Measurements from ENCODE around the gene BIK.

Gene BIK, protein sequence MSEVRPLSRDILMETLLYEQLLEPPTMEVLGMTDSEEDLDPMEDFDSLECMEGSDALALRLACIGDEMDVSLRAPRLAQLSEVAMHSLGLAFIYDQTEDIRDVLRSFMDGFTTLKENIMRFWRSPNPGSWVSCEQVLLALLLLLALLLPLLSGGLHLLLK

DNA sequence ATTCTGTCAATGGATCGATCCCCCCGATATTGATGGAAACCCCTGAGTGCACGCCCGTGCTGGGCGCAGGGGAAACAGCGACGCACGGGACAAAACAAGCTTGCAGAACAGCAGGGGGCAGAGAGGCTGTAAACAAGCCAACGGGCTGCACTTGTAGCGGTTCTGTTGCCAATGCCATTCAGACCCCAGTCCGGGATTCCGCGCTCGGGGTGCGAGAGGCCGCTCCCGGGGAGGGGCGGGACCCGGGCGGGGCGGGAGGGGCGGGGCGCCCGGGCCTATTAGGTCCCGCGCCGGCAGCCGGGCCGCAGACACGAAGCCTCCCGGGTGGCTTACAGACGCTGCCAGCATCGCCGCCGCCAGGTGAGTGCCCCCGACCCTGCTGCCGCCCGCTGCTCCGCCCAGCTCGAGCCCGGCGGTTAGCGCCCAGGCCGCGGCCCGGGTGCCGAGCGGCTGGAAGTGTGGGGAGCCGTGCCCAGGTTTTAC is at the start of gene BIK:
Gene BIK, plus strand, starts transcription at position 307 of the 483 bp plus-strand sequence. CDS start 13,273 bp downstream, outside the sequence.
- H3K4me1 Mint-ChIP-seq, result peaks cover 10% of the 10 kb centered on the region
- H3K27ac Mint-ChIP-seq, result no peak within 1 kb of the TSS
- H3K27me3 Mint-ChIP-seq, result no peaks in the 10 kb centered on the region
- H3K9me3 Mint-ChIP-seq, result no peaks in the 10 kb centered on the region
- DNase-seq (peak; percentile 39 to 41), ATAC-seq (peak; percentile 72)
- H3K4me3 Mint-ChIP-seq, result peak within 1 kb of the TSS; percentile 81 to 84

DNA sequence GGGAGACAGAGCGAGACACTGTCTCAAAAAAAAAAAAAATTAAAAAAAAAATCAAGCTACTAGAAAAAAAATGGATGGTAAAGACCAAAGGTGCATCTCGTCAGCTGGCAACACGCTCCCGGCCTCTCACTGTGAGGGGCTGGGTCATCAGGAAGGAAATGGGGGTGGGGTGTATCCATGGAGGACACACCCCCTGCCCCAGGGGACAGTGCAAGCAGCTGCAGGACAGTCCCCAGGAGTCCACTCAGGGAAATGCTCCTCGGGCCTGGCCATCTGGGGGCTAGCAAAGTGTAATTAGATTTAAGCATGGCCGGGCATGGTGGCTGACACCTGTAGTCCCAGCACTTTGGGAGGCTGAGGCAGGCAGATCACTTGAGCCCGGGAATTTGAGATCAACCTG is 44.4 kb upstream of the BIK start:
- no peaks in the 10 kb centered on the region for H3K4me1 Mint-ChIP-seq
- H3K27ac Mint-ChIP-seq, result no peak overlapping the region
- no peak for DNase-seq
- H3K27me3 Mint-ChIP-seq, result no peaks in the 10 kb centered on the region
- no peak overlapping the region for H3K4me3 Mint-ChIP-seq
- no peaks in the 10 kb centered on the region for H3K9me3 Mint-ChIP-seq
- ATAC-seq, result no peak

DNA sequence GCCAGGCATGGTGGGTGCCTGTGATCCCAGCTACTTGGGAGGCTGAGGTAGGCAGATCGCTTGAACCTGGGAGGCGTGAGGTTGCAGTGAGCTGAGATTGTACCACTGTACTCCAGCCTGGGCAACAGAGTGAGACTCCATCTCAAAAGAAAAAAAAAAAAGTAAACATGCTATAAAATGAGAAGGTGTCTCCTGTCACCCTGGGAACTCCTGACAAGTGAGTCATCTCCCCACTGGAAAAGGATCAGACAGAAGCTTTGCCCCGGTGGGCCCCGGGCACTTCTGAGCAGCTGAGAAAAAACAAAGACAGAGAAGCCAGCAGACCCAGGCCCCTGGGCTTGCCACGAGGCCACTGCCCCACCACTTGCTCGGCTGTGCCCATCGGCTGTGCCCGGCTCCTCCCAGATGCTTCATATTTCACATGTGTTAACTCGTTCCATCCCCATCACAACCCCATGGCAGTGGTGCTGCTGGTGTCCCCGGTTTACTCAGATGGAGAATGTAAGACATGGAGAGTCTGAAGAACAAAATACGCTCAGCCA is 43.6 kb upstream of the BIK start:
- ATAC-seq (no peak), DNase-seq (no peak)
- Mint-ChIP-seq H3K4me1 (no peaks in the 10 kb centered on the region), H3K9me3 (no peaks in the 10 kb centered on the region), H3K27me3 (no peaks in the 10 kb centered on the region), H3K4me3 (no peak overlapping the region), H3K27ac (no peak overlapping the region)

DNA sequence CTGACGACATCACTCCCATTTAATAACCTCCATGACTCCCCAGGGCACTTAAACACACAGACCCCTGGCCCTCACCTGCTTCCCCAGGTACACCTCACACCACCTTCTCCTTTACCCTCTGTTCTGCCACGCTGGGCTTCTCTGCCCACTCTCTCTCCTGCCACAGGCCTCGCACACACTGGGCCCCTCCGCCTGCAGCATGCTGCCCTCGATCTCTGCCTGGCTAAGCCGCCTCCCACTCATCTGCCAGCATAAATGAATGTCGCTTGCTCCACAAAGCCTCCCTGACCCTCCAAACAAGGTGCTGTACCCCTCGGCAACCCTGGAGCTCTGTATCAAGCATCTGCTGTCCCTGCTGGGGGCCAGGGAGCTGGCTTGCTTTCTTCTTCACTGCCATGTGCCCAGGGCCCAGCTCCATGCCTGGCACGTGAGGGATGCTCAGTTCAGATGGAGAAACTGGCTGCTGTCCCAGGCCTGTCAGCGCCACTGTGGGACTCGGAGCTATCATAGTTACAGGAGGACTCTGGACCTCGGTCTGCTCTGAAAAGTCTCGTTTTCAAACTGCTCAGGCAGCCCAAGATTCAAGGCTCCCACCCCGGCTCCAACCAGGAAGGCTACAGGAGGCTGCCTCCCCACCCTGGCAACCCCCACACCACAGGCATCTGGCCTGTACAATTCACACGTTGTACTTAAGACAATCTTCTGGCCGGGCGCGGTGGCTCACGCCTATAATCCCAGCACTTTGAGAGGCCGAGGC is 33.3 kb upstream of the BIK start:
- no peak for ATAC-seq
- no peak overlapping the region for H3K27ac Mint-ChIP-seq

DNA sequence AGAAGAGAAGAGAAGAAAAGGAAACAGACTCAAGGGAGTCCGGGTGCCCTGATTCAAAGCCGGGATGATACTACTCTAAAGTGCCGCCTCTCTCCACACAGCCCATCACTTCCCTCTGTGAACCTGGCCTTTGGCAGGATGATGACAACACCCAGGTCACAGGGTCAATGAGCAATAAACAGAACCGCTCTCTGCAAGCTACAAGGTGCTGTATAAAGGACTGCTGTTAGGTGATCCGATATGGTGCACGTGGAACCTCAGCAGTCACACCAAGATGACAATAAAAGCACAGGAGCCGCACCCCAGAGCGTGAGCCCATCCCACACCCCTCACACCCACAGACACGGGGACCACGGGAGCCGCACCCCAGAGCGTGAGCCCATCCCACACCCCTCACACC is 32.0 kb upstream of the BIK start:
- Mint-ChIP-seq H3K4me1 (peaks cover 7% of the 10 kb centered on the region), H3K27ac (no peak overlapping the region), H3K4me3 (no peak overlapping the region), H3K9me3 (no peaks in the 10 kb centered on the region), H3K27me3 (no peaks in the 10 kb centered on the region)
- no peak for DNase-seq
- no peak for ATAC-seq

More for the DNA sequence above, 33.3 kb upstream of the BIK start:
- DNase-seq, result no peak
- Mint-ChIP-seq H3K27me3 (no peaks in the 10 kb centered on the region), H3K9me3 (no peaks in the 10 kb centered on the region), H3K4me1 (peaks cover 7% of the 10 kb centered on the region), H3K4me3 (no peak overlapping the region)

DNA sequence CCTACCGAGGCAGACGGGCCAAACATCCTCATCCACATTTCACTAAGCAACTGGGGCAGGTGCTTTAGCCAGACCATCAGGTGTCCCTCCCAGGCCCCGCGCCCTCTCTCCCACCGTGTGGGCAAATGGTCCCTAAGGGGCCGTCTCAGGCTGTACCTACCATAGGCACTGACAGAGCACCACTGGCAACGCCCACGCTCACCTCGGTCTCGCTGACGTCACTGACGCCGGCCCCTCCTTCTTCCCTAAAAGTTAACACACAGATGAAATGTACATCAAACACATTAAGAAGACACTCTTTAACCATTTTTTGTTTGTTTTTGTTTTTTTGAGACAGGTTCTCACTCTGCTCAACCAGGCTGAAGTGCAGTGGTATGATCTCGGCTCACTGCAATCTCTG is 30.8 kb upstream of the BIK start:
- no peaks in the 10 kb centered on the region for H3K9me3 Mint-ChIP-seq
- H3K27me3 Mint-ChIP-seq, result no peaks in the 10 kb centered on the region
- DNase-seq (no peak), ATAC-seq (no peak)
- H3K27ac Mint-ChIP-seq, result no peak overlapping the region
- H3K4me3 Mint-ChIP-seq, result no peak overlapping the region
- H3K4me1 Mint-ChIP-seq, result peaks cover 7% of the 10 kb centered on the region

DNA sequence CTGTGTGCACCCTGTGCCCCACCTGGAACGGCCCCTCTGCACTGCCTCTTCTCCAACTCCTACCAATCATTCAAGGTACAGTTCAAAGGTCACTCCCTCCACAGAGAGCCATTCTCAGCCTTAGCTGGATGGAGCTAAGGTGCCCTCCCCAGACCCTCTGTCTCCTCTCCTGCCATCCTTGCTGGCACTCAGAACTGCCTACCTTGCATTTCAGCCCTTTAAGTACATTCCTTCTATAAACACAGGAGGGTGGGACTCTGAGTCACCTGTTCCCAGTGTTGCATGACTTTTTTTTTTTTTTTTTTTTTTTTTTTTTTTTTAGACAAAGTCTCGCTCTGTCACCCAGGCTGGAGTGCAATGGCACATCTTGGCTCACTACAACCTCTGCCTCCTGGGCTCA is 29.9 kb upstream of the BIK start:
- peaks cover 7% of the 10 kb centered on the region for H3K4me1 Mint-ChIP-seq
- no peak overlapping the region for H3K4me3 Mint-ChIP-seq
- H3K9me3 Mint-ChIP-seq, result no peaks in the 10 kb centered on the region
- DNase-seq, result no peak
- no peak for ATAC-seq
- no peaks in the 10 kb centered on the region for H3K27me3 Mint-ChIP-seq
- peak overlapping the region in 1 of 2 donors; percentile 66 for H3K27ac Mint-ChIP-seq

DNA sequence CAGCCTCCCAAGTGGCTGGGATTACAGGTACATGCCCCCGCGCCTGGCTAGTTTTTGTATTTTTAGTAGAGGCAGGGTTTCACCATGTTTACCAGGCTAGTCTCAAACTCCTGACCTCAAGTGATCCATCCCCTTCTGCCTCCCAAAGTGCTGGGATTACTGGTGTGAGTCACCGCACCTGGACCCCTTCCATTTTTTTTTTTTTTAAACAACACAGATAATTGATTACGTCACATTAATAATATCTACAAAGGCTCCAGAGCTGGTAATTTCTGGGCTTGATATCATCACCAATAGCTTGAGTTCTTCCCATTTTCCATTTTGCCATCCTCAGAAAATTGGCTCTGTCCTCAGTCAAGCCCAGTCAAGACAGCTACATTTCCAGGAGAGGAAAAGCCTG is 28.6 kb upstream of the BIK start:
- no peaks in the 10 kb centered on the region for H3K9me3 Mint-ChIP-seq
- H3K27me3 Mint-ChIP-seq, result no peaks in the 10 kb centered on the region
- ATAC-seq (no peak), DNase-seq (no peak)
- peaks cover 21% of the 10 kb centered on the region for H3K4me1 Mint-ChIP-seq
- no peak overlapping the region for H3K27ac Mint-ChIP-seq
- H3K4me3 Mint-ChIP-seq, result no peak overlapping the region

DNA sequence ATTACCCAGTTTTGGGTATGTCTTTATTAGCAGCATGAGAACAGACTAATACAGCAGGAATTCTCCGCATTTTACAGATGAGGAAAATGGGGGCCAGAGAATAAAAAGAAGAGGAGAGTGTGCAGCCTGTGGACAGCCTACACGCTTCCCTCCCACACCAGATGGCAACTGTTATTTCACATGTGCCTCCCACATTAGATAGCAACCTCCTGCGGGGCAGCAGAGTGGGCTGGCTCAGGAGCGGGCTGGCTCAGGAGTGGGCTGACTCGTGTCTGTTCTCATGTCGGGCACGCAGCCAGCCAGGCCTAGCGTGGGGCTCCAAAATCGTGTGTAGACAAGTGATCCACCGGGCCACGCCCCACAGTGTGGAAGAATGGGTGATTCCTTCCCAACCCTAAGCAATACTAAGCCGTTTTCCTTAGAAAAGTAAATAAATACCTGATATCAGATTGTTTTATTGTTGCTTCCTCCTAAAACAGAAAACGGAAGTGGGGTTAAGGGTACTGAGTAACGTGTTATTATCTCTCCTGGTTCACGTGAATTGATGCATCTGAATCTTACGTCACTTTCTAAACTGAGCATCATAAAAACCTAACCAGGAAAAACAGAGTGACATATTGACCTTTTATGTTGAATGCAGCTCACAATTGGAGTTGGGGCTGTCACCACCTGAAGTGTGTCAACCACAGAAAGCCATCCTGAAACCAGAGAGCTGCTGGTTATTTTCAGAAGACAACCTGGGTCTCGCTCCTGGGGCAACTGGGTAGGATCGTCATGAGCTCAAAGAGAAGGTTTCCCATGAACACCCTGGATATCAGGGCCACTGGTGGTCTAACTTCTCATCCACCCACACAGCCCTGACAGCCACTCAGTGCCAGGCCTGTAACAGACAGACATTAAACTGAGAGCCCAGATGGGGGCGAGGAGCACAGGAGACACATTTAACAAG is 24.6 kb upstream of the BIK start:
- no peaks in the 10 kb centered on the region for H3K9me3 Mint-ChIP-seq
- no peak overlapping the region for H3K27ac Mint-ChIP-seq
- H3K27me3 Mint-ChIP-seq, result no peaks in the 10 kb centered on the region
- peak overlapping the region in 1 of 2 donors; percentile 32 for H3K4me3 Mint-ChIP-seq
- H3K4me1 Mint-ChIP-seq, result peaks cover 16% of the 10 kb centered on the region
- DNase-seq (no peak), ATAC-seq (no peak)

DNA sequence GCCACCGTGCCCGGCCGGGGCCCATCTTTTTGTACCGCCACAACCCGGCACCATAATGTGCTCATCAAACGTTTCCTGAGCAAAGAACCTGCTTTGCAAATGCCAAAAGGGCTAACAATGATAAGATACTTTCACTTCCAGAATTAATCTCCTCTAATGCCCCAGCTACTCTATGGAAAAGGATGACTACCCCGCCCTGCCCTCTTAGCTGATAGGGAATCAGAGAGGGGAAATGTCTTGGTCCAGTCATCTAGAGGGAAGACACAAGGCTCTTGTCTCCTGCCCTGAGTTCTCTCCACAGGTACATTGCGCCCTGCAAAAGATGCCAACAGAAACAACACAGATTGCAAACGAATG is 21.9 kb upstream of the BIK start:
- H3K27me3 Mint-ChIP-seq, result no peaks in the 10 kb centered on the region
- ATAC-seq, result peak; percentile 1
- H3K9me3 Mint-ChIP-seq, result no peaks in the 10 kb centered on the region
- peaks cover 22% of the 10 kb centered on the region for H3K4me1 Mint-ChIP-seq
- peak overlapping the region; percentile 93 for H3K27ac Mint-ChIP-seq
- peak overlapping the region; percentile 81 to 91 for H3K4me3 Mint-ChIP-seq
- no peak for DNase-seq

DNA sequence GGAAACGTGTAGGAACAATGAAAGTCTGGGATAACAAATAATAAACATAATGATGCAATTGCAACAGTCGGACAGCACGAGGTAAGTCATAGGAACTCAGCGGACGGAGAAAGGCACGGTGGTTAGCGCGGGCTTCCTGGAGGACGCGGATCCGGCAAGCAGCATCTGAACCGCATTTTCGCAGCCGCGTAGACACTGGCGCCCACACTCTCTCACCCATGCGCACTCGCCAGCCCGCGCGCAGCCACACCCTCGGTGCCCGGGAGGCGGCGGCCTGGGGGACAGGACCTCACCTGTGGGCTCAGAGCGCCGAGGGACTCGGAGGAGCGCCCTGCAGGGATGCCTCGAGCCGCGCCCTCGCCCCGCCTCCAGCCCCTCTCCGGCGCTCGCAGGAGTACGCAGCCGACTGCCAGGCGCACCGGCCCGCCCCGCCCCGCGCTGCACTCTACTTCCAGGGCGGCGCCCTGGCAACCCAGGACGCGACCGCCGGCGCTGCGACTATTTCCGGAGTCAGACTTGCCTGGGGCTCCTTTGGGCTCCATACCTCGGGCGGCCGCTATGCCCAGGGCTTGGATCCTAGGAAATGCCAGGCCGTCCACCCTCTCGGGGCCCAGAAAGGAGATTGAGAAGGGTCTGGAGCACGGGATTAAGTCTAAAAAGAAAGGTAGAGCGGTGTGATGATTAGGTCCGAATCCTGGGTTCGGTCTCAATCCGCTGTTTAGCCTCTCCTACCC is 21.4 kb upstream of the BIK start, which contains the start of gene TTLL1:
Gene TTLL1, minus strand, starts transcription at position 408 of the 734 bp plus-strand sequence. CDS start 13,805 bp downstream, outside the sequence.
- DNase-seq, result peak; percentile 92 to 93
- Mint-ChIP-seq H3K4me1 (peaks cover 22% of the 10 kb centered on the region), H3K27me3 (no peaks in the 10 kb centered on the region), H3K4me3 (peak within 1 kb of the TSS; percentile 81 to 91), H3K9me3 (no peaks in the 10 kb centered on the region), H3K27ac (peak within 1 kb of the TSS; percentile 93)
- peak; percentile 96 for ATAC-seq

DNA sequence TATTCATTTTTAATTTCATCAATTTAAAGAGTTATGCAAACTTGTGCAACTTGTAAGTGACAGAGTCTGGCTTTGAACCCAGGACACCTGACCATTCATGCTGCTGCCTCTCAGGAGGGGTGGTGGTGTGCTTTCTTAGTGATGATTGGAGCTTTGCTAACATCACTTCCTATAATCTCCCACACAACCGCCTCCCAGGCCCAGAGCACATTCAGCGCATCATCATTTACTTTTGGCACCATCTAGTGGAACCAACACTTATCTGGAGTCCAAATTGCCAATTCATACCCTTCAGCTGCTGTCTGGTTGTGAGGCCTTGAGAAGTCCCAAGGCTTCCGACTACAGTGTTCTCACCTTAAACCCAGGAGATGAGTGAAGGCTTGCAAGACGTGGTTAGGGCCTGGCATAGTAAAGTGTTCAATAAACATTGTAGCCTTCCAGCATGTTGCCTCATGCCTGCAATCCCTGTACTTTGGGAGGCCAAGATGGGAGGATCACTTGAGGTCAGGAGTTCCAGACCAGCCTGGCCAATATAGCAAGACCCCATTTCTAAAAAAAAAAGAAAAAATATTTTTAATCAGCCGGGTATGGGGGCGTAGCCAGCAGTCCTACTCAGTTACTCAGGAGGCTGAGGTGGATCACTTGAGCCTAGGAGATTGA is 20.3 kb upstream of the BIK start:
- no peaks in the 10 kb centered on the region for H3K27me3 Mint-ChIP-seq
- H3K9me3 Mint-ChIP-seq, result peaks cover 0 to 1% of the 10 kb centered on the region in 2 donors
- peak; percentile 40 to 68 for DNase-seq
- H3K27ac Mint-ChIP-seq, result peak overlapping the region in 1 of 2 donors; percentile 19
- peak overlapping the region; percentile 63 to 91 for H3K4me3 Mint-ChIP-seq
- peak; percentile 54 for ATAC-seq
- peaks cover 22% of the 10 kb centered on the region for H3K4me1 Mint-ChIP-seq

DNA sequence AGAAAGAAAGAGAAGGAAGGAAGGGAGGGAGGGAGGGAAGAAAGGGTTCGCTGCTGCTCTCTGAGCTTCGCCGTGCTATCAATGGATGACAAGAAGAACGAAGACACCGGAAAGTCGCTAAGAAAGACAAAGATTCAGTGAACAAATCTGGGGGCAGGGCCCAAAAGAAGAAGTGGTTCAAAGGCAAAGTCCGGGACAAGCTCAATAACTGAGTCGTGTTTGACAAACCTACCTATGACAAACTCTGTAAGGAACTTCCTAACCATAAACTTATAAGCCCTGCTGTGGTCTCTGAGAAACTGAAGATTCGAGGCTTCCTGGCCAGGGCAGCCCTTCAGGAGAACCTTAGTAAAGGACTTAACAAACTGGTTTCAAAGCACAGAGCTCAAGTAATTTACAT is 18.5 kb upstream of the BIK start:
- Mint-ChIP-seq H3K4me1 (peaks cover 7% of the 10 kb centered on the region), H3K27ac (no peak overlapping the region), H3K27me3 (no peaks in the 10 kb centered on the region), H3K9me3 (peaks cover 9 to 17% of the 10 kb centered on the region in 2 donors), H3K4me3 (no peak overlapping the region)
- ATAC-seq (no peak), DNase-seq (no peak)

DNA sequence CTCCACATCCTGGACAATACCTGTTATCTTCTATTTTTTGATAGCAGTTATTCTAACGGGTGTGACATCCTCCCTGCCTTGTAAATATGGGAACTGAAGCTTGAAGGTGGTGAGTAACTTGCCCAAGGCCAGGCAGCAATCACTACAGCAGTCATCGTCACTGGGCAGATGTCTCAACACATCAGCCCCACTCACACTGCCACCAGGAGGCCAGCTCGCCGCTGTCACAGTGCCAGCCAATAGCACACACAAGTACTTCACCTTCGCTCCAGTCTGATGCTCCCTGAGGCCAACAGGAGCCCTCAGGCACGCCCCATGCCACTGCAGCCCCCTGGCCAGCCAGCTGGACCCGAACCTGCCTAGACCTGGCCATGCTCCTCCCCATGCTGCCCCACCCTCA is 16.5 kb upstream of the BIK start:
- Mint-ChIP-seq H3K4me3 (no peak overlapping the region), H3K27me3 (no peaks in the 10 kb centered on the region), H3K4me1 (peaks cover 6% of the 10 kb centered on the region), H3K9me3 (peaks cover 9 to 19% of the 10 kb centered on the region in 2 donors), H3K27ac (no peak overlapping the region)
- DNase-seq (no peak), ATAC-seq (no peak)
